ENCODE data around the gene CAMK1G.
A peak's percentile ranks its signal among the peaks of the same experiment; 100 is the strongest.

CAMK1G gene

GRCh38 chr1:209565759-209566678 lies 17.5 kb upstream of the CAMK1G start:
- peak; percentile 67 for DNase-seq (ENCODE audit: low read depth)

- no peak for DNase-seq (ENCODE audit: low read depth)
These were observed 15.8 kb upstream of the CAMK1G start for GRCh38 chr1:209567698-209568175.

- DNase-seq (ENCODE audit: low read depth): peak; percentile 58
These were observed 13.9 kb upstream of the CAMK1G start for GRCh38 chr1:209569455-209570207.

- DNase-seq (ENCODE audit: low read depth): no peak
These were observed 12.8 kb upstream of the CAMK1G start for GRCh38 chr1:209570743-209571142.

GRCh38 chr1:209576392-209577197 lies 6.9 kb upstream of the CAMK1G start:
- DNase-seq (ENCODE audit: low read depth): peak; percentile 48

GRCh38 chr1:209577346-209577745 lies 6.2 kb upstream of the CAMK1G start:
- no peak for DNase-seq (ENCODE audit: low read depth)

GRCh38 chr1:209580577-209580976 lies 2.9 kb upstream of the CAMK1G start:
- no peak for DNase-seq (ENCODE audit: low read depth)

- no peak for DNase-seq (ENCODE audit: low read depth)
These were observed 738 bp downstream of the CAMK1G start for GRCh38 chr1:209584231-209584672.

- no peak for DNase-seq (ENCODE audit: low read depth)
These were observed 1.7 kb downstream of the CAMK1G start for GRCh38 chr1:209585197-209585596.

GRCh38 chr1:209585672-209586071 lies 2.2 kb downstream of the CAMK1G start:
- no peak for DNase-seq (ENCODE audit: low read depth)

GRCh38 chr1:209586221-209586740 lies 2.8 kb downstream of the CAMK1G start:
- DNase-seq (ENCODE audit: low read depth): no peak

- no peak for DNase-seq (ENCODE audit: low read depth)
These were observed 4.3 kb downstream of the CAMK1G start for GRCh38 chr1:209587789-209588188.

GRCh38 chr1:209589440-209589839 lies 5.9 kb downstream of the CAMK1G start:
- DNase-seq (ENCODE audit: low read depth): no peak

- no peak for DNase-seq (ENCODE audit: low read depth)
These were observed 6.3 kb downstream of the CAMK1G start for GRCh38 chr1:209589863-209590262.

- DNase-seq (ENCODE audit: low read depth): no peak
These were observed 6.9 kb downstream of the CAMK1G start for GRCh38 chr1:209590405-209590804.

GRCh38 chr1:209593747-209594146 lies 10.2 kb downstream of the CAMK1G start:
- DNase-seq (ENCODE audit: low read depth): no peak

- DNase-seq (ENCODE audit: low read depth): no peak
These were observed 10.9 kb downstream of the CAMK1G start for GRCh38 chr1:209594440-209594839.

GRCh38 chr1:209595028-209595427 lies 11.5 kb downstream of the CAMK1G start:
- DNase-seq (ENCODE audit: low read depth): no peak

- no peak for DNase-seq (ENCODE audit: low read depth)
These were observed 12.2 kb downstream of the CAMK1G start for GRCh38 chr1:209595599-209596285.

GRCh38 chr1:209597499-209597898 lies 14.0 kb downstream of the CAMK1G start:
- no peak for DNase-seq (ENCODE audit: low read depth)

GRCh38 chr1:209598227-209598626 lies 14.7 kb downstream of the CAMK1G start:
- DNase-seq (ENCODE audit: low read depth): no peak

All from fibroblast of gingiva (primary cell).